ENCODE results near the gene AGBL2.
"Not testable (repeated sequence)": the region's sequence is repeated elsewhere in the genome, so short reads cannot be mapped to it uniquely, and the experiment has no call there.

AGBL2 gene

DNA sequence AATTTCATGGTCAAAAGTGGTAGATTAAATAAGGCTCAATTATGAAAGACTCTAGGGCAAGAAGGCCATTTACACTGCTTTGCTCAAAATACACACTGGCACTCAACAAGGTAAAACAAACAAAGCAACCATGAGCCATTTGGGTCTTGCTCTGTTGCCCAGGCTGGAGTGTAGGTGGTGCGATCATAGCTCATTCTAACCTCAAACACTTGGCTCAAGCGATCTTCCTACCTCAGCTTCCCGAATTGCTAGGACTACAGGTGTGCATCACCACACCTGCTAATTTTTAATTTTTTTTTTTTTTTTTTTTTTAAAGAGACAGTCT is 10.9 kb upstream of the AGBL2 start:
- Histone ChIP-seq H3K36me3 (ENCODE audit: control insufficient read depth in 1 of 2, insufficient read depth in 2 of 2, low read length in 2 of 2) (peaks cover 43 to 78% of the 10 kb centered on the region in 2 donors), H3K9ac (ENCODE audit: low read depth in 1 of 2, low read length in 2 of 2) (no peak overlapping the region), H3K27me3 (ENCODE audit: control insufficient read depth in 1 of 2, insufficient read depth in 2 of 2, low read length in 2 of 2) (no peaks in the 10 kb centered on the region), H3K27ac (ENCODE audit: low read depth, low read length) (no peak overlapping the region), H3K9me3 (ENCODE audit: control insufficient read depth in 1 of 2, low read length in 2 of 2) (no peaks in the 10 kb centered on the region), H3K4me3 (ENCODE audit: low read depth in 1 of 2, low read length in 2 of 2) (no peak overlapping the region), H3K4me1 (ENCODE audit: control insufficient read depth in 1 of 2, insufficient read depth in 2 of 2, low read length in 2 of 2) (peaks cover 0 to 11% of the 10 kb centered on the region in 2 donors)

DNA sequence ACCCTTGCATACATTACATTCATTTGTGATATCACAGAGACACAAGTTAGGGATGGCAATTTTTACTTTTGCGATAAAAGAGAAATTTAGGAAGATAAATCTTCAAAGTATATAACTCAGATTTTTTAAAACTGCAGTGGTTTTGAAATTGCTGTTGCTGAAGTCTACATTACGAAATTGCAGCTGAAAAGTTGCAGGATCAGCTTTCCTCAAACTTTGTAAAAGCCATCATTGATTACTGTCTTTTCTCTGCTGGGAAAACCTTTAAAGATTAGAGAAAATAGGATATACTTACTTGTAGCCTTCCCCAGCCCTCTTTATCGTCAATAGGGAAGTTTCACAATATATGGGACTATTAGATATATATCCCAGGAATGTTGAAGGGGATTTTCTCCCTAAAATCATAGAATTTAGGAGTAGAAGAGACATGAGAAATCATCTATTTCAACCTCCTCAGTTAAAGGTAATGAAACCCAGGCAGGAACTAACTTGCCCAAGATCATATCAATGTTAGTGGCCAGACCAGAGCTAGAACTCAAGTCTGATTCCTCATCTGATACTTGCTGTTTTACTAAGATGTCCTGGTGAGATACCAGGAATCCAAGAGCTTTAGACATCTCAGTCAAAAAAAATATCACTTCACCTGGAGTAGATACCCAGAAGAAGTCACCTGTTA is 10.4 kb upstream of the AGBL2 start:
- H3K9me3 ChIP-seq (ENCODE audit: control insufficient read depth in 1 of 2, low read length in 2 of 2), result no peaks in the 10 kb centered on the region
- H3K27me3 ChIP-seq (ENCODE audit: control insufficient read depth in 1 of 2, insufficient read depth in 2 of 2, low read length in 2 of 2), result no peaks in the 10 kb centered on the region
- H3K4me3 ChIP-seq (ENCODE audit: low read depth in 1 of 2, low read length in 2 of 2), result no peak overlapping the region
- peaks cover 0 to 11% of the 10 kb centered on the region in 2 donors for H3K4me1 ChIP-seq (ENCODE audit: control insufficient read depth in 1 of 2, insufficient read depth in 2 of 2, low read length in 2 of 2)
- H3K9ac ChIP-seq (ENCODE audit: low read depth in 1 of 2, low read length in 2 of 2), result no peak overlapping the region
- H3K27ac ChIP-seq (ENCODE audit: low read depth, low read length), result no peak overlapping the region
- H3K36me3 ChIP-seq (ENCODE audit: control insufficient read depth in 1 of 2, insufficient read depth in 2 of 2, low read length in 2 of 2), result peaks cover 43 to 73% of the 10 kb centered on the region in 2 donors

DNA sequence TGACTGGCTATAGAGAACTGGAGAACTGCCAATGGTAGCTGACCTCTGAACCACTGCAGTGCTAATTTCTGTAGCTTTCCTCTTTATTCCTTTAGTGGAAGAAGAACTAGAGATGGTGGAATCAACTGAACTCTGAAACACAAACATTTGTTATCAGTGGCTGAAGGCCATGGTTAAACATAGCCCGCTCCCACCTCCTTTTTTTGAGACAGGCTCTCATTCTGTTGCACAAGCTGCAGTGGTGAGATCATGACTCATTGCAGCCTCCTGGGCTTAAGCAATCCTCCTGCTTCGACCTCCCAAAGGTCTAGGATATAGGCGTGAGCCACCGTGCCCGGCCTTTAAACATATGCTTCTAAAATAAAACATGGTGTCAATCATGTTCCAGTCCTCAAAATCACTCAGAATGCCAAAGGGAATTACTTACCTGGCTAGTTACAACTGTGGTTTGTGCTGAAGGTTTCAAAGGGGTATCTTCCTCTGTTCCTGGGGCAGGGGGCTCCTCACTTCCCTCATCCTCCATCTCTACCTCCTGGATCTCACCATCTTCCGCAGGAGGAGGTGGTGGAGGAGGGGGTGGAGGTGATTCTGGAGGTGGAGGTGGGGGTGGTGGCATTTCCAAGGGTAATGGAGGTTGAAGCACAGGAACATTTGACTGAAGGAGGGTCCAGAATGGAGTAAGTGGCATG is 9.0 kb upstream of the AGBL2 start:
- Histone ChIP-seq H3K4me3 (ENCODE audit: low read depth in 1 of 2, low read length in 2 of 2) (no peak overlapping the region), H3K27me3 (ENCODE audit: control insufficient read depth in 1 of 2, insufficient read depth in 2 of 2, low read length in 2 of 2) (no peaks in the 10 kb centered on the region), H3K27ac (ENCODE audit: low read depth, low read length) (no peak overlapping the region), H3K9ac (ENCODE audit: low read depth in 1 of 2, low read length in 2 of 2) (no peak overlapping the region), H3K4me1 (ENCODE audit: control insufficient read depth in 1 of 2, insufficient read depth in 2 of 2, low read length in 2 of 2) (peaks cover 0 to 11% of the 10 kb centered on the region in 2 donors), H3K36me3 (ENCODE audit: control insufficient read depth in 1 of 2, insufficient read depth in 2 of 2, low read length in 2 of 2) (peaks cover 39 to 71% of the 10 kb centered on the region in 2 donors), H3K9me3 (ENCODE audit: control insufficient read depth in 1 of 2, low read length in 2 of 2) (no peaks in the 10 kb centered on the region)

DNA sequence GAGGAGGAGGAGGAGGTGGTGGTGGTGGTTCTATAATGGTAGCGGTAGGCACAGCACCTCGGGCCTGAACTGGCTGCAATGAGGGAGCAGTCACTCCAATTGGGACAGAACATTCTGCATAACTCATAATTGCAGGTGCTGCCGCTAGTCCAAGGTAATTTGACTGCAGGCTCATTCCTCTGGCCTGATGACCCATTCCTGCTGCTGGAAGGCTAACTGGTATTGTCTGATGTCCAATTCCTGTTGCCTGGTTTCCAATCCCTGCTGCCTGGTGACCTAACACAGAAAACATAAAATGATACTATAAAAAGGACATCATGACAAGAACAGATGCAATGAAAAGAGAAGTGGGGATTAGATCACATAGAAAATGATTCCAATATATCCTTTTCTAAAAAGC is 7.9 kb upstream of the AGBL2 start:
- Histone ChIP-seq H3K36me3 (ENCODE audit: control insufficient read depth in 1 of 2, insufficient read depth in 2 of 2, low read length in 2 of 2) (peaks cover 47 to 75% of the 10 kb centered on the region in 2 donors), H3K27ac (ENCODE audit: low read depth, low read length) (no peak overlapping the region), H3K4me3 (ENCODE audit: low read depth in 1 of 2, low read length in 2 of 2) (no peak overlapping the region), H3K9ac (ENCODE audit: low read depth in 1 of 2, low read length in 2 of 2) (no peak overlapping the region), H3K4me1 (ENCODE audit: control insufficient read depth in 1 of 2, insufficient read depth in 2 of 2, low read length in 2 of 2) (peaks cover 0 to 11% of the 10 kb centered on the region in 2 donors), H3K9me3 (ENCODE audit: control insufficient read depth in 1 of 2, low read length in 2 of 2) (no peaks in the 10 kb centered on the region), H3K27me3 (ENCODE audit: control insufficient read depth in 1 of 2, insufficient read depth in 2 of 2, low read length in 2 of 2) (no peaks in the 10 kb centered on the region)

DNA sequence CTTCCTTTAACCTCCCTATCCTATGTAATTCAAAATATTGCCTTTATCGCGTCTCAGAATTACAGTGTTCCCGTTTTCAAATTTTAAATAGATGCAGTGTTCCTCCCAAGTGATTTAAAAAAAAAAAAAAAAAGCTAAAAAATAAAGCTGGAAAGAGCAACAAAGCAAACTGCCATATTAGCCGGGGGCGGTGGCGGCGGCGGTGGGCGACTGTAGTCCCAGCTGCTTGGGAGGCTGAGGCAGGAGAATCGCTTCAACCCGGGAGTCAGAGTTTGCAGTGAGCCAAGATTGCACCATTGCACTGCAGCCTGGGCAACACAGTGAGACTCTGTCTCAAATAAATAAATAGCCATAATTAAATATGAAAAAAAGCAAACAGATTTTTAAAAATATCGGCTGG is 5.5 kb upstream of the AGBL2 start:
- no peak overlapping the region for H3K9ac ChIP-seq (ENCODE audit: low read depth in 1 of 2, low read length in 2 of 2)
- peaks cover 40 to 56% of the 10 kb centered on the region in 2 donors for H3K36me3 ChIP-seq (ENCODE audit: control insufficient read depth in 1 of 2, insufficient read depth in 2 of 2, low read length in 2 of 2)
- no peaks in the 10 kb centered on the region for H3K9me3 ChIP-seq (ENCODE audit: control insufficient read depth in 1 of 2, low read length in 2 of 2)
- peaks cover 0 to 11% of the 10 kb centered on the region in 2 donors for H3K4me1 ChIP-seq (ENCODE audit: control insufficient read depth in 1 of 2, insufficient read depth in 2 of 2, low read length in 2 of 2)
- H3K27me3 ChIP-seq (ENCODE audit: control insufficient read depth in 1 of 2, insufficient read depth in 2 of 2, low read length in 2 of 2), result no peaks in the 10 kb centered on the region
- H3K4me3 ChIP-seq (ENCODE audit: low read depth in 1 of 2, low read length in 2 of 2), result no peak overlapping the region
- H3K27ac ChIP-seq (ENCODE audit: low read depth, low read length), result no peak overlapping the region

DNA sequence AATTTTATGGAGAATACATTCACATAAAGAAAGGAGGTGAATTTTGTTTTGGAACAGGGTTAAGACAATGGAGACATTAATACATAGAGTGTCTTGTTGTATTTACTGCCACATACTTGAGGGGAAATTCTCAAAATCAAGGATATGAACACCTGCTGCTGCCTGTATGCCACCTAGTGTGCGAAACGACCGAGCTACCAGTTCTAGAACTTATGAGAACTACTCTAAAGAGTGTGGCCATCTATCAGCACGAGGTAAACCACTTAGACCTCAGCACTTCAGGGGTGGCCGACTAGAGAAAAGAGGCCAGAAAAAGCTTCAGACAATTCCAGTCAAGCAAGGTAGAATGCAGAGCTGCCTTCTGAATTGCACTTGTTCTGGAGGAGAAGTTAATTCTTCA is 1.5 kb upstream of the AGBL2 start:
- no peaks in the 10 kb centered on the region for H3K9me3 ChIP-seq (ENCODE audit: control insufficient read depth in 1 of 2, low read length in 2 of 2)
- H3K4me1 ChIP-seq (ENCODE audit: control insufficient read depth in 1 of 2, insufficient read depth in 2 of 2, low read length in 2 of 2), result peaks cover 6 to 8% of the 10 kb centered on the region in 2 donors
- no peak overlapping the region for H3K4me3 ChIP-seq (ENCODE audit: low read depth in 1 of 2, low read length in 2 of 2)
- H3K9ac ChIP-seq (ENCODE audit: low read depth in 1 of 2, low read length in 2 of 2), result no peak overlapping the region
- H3K36me3 ChIP-seq (ENCODE audit: control insufficient read depth in 1 of 2, insufficient read depth in 2 of 2, low read length in 2 of 2), result peaks cover 16 to 31% of the 10 kb centered on the region in 2 donors
- H3K27me3 ChIP-seq (ENCODE audit: control insufficient read depth in 1 of 2, insufficient read depth in 2 of 2, low read length in 2 of 2), result no peaks in the 10 kb centered on the region
- H3K27ac ChIP-seq (ENCODE audit: low read depth, low read length), result no peak overlapping the region

DNA sequence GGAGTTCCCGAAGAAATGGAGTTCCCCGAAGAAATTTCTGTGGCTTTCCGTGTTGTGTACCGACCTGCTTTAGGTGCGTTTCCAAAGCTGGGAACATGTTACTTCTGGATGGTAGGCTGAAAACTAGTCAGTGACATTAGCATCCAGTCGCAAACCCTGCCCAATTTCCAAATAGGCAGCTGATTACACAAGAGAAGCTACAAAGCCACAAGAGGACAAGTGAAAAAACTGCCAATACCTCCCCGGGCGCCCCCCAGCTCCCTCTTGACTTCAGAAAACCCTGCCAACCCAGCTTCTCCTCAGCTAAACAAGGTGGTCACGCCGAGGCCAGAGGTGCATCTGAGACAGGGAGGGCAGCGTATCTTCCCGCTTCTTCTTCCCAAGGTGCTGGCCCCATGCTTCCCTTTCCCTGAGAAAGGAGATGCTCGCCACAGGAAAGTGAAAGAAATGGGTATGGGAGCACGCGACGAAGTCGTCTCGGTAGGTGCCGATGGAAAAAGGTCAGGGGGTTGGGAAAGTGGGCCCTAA is 551 bp downstream of the AGBL2 start:
- Histone ChIP-seq H3K4me1 (ENCODE audit: control insufficient read depth in 1 of 2, insufficient read depth in 2 of 2, low read length in 2 of 2) (peaks cover 8 to 9% of the 10 kb centered on the region in 2 donors), H3K4me3 (ENCODE audit: low read depth in 1 of 2, low read length in 2 of 2) (peak overlapping the region; percentile 94 to 99), H3K27me3 (ENCODE audit: control insufficient read depth in 1 of 2, insufficient read depth in 2 of 2, low read length in 2 of 2) (no peaks in the 10 kb centered on the region), H3K27ac (ENCODE audit: low read depth, low read length) (peak overlapping the region; percentile 54), H3K9me3 (ENCODE audit: control insufficient read depth in 1 of 2, low read length in 2 of 2) (no peaks in the 10 kb centered on the region), H3K36me3 (ENCODE audit: control insufficient read depth in 1 of 2, insufficient read depth in 2 of 2, low read length in 2 of 2) (peaks cover 10 to 20% of the 10 kb centered on the region in 2 donors), H3K9ac (ENCODE audit: low read depth in 1 of 2, low read length in 2 of 2) (peak overlapping the region; percentile 78 to 90)

DNA sequence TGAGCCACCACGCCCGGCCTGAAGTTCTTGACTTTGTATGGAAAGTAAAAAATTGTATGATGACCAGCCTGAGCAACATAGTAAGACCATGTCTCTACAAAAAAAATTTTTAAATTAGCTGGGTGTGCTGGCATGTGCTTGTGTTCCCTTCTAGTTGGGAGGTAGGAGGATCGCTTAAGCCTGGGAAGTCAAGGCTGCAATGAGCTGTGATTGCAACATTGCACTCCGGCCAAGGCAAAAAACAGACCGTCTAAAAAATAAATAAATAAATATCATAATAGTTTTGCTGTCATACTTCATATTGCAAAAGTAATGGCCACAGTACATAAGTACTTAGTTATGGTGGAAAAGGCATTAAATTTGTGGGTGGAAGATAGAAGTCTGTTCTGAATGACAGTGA is 3.4 kb downstream of the AGBL2 start:
- H3K4me1 ChIP-seq (ENCODE audit: control insufficient read depth in 1 of 2, insufficient read depth in 2 of 2, low read length in 2 of 2), result peaks cover 8 to 9% of the 10 kb centered on the region in 2 donors
- H3K27ac ChIP-seq (ENCODE audit: low read depth, low read length), result no peak overlapping the region
- no peaks in the 10 kb centered on the region for H3K9me3 ChIP-seq (ENCODE audit: control insufficient read depth in 1 of 2, low read length in 2 of 2)
- H3K27me3 ChIP-seq (ENCODE audit: control insufficient read depth in 1 of 2, insufficient read depth in 2 of 2, low read length in 2 of 2), result no peaks in the 10 kb centered on the region
- no peak overlapping the region for H3K9ac ChIP-seq (ENCODE audit: low read depth in 1 of 2, low read length in 2 of 2)
- no peaks in the 10 kb centered on the region for H3K36me3 ChIP-seq (ENCODE audit: control insufficient read depth in 1 of 2, insufficient read depth in 2 of 2, low read length in 2 of 2)
- no peak overlapping the region for H3K4me3 ChIP-seq (ENCODE audit: low read depth in 1 of 2, low read length in 2 of 2)

DNA sequence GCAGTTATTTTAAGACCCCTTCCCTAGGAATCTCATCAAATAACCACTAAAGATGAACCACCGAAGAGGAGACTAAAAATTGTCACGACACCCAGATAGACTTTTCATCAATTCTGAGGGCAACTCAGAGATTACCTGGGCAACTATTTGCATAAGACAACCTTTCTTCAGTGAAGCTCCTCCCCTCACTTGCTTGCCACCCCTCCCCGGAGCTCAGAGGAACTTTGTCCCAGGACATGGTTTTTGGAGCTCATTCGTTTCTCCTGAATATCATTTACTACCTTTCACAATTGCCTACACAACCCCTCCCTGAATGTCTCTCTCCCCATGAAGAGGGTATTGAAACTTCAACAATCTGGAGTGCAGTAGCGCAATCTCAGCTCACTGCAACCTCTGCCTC is 3.9 kb downstream of the AGBL2 start:
- no peaks in the 10 kb centered on the region for H3K9me3 ChIP-seq (ENCODE audit: control insufficient read depth in 1 of 2, low read length in 2 of 2)
- H3K4me3 ChIP-seq (ENCODE audit: low read depth in 1 of 2, low read length in 2 of 2), result no peak overlapping the region
- H3K27me3 ChIP-seq (ENCODE audit: control insufficient read depth in 1 of 2, insufficient read depth in 2 of 2, low read length in 2 of 2), result no peaks in the 10 kb centered on the region
- no peaks in the 10 kb centered on the region for H3K36me3 ChIP-seq (ENCODE audit: control insufficient read depth in 1 of 2, insufficient read depth in 2 of 2, low read length in 2 of 2)
- no peak overlapping the region for H3K27ac ChIP-seq (ENCODE audit: low read depth, low read length)
- no peak overlapping the region for H3K9ac ChIP-seq (ENCODE audit: low read depth in 1 of 2, low read length in 2 of 2)
- peaks cover 8 to 9% of the 10 kb centered on the region in 2 donors for H3K4me1 ChIP-seq (ENCODE audit: control insufficient read depth in 1 of 2, insufficient read depth in 2 of 2, low read length in 2 of 2)

DNA sequence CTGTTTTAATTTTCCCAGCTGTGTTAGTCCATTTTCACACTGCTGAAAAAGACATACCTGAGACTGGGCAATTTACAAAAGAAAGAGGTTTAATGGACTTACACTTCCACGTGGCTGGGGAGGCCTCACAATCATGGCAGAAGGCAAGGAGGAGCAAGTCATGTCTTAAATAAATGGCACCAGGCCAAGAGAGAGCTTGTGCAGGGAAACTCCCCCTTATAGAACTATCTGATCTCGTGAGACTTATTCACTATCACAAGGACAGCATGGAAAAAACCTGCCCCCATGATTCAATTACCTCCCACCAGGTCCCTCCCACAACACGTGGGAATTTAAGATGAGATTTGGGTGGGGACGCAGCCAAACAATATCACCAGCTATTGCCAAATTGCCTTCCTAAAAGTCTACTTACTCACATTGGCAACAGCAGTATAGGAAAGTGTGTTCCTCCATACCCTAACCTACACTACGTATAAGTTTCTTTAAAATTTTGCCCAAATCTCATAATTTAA is 7.8 kb downstream of the AGBL2 start:
- not testable (repeated sequence) for H3K4me3 ChIP-seq (ENCODE audit: low read depth in 1 of 2, low read length in 2 of 2); H3K27me3 ChIP-seq (ENCODE audit: control insufficient read depth in 1 of 2, insufficient read depth in 2 of 2, low read length in 2 of 2); H3K36me3 ChIP-seq (ENCODE audit: control insufficient read depth in 1 of 2, insufficient read depth in 2 of 2, low read length in 2 of 2); H3K9me3 ChIP-seq (ENCODE audit: control insufficient read depth in 1 of 2, low read length in 2 of 2); H3K27ac ChIP-seq (ENCODE audit: low read depth, low read length); H3K9ac ChIP-seq (ENCODE audit: low read depth in 1 of 2, low read length in 2 of 2); H3K4me1 ChIP-seq (ENCODE audit: control insufficient read depth in 1 of 2, insufficient read depth in 2 of 2, low read length in 2 of 2)
